Liver (tissue), 9 donors: ENCODE results near the gene FGL2. TPM values are rescaled to one million over a fixed set of nuclear protein-coding genes. Genes with fewer than 3 reads are reported as not detected.

Experiments used
- DNase-seq: peaks from one replicate; pipeline ENCODE4 v3.0.0-alpha.2; 2017; ENCODE audit warnings: low spot score
- H3K27ac ChIP-seq, 2 donors: one replicate each; pipeline ENCODE4 v1.7.0; 2013; ENCODE audit warnings: inconsistent platforms in 2 of 2, low read length in 2 of 2, control low read depth in 1 of 2, low read depth in 1 of 2, mild to moderate bottlenecking in 1 of 2
- H3K27me3 ChIP-seq, 4 donors: one replicate each; pipeline versions ENCODE4 v1.6.1 to v1.7.0; 2013; ENCODE audit warnings: low read length in 3 of 4, inconsistent platforms in 1 of 4, mild to moderate bottlenecking in 1 of 4, moderate library complexity in 1 of 4; ENCODE audit not compliant: control insufficient read depth in 4 of 4, insufficient read depth in 4 of 4
- H3K36me3 ChIP-seq, 4 donors: one replicate each; pipeline versions ENCODE4 v1.6.1 to v1.7.0; 2013; ENCODE audit warnings: low read length in 3 of 4, mild to moderate bottlenecking in 3 of 4, low read depth in 1 of 4, moderate library complexity in 1 of 4; ENCODE audit not compliant: control insufficient read depth in 4 of 4, insufficient read depth in 3 of 4
- H3K4me1 ChIP-seq, 4 donors: one replicate each; pipeline versions ENCODE4 v1.6.1 to v1.7.0; 2013; ENCODE audit warnings: low read length in 3 of 4, mild to moderate bottlenecking in 3 of 4, moderate library complexity in 1 of 4; ENCODE audit not compliant: control insufficient read depth in 4 of 4, insufficient read depth in 4 of 4
- H3K4me3 ChIP-seq, 3 donors: one replicate each; pipeline versions ENCODE4 v1.6.1 to v1.7.0; 2013; ENCODE audit warnings: low read length in 3 of 3, control low read depth in 1 of 3, low read depth in 1 of 3, mild to moderate bottlenecking in 1 of 3
- H3K9ac ChIP-seq, 2 donors: one replicate each; pipeline ENCODE4 v1.7.0; 2013; ENCODE audit warnings: low read length in 2 of 2, mild to moderate bottlenecking in 2 of 2, moderate library complexity in 2 of 2, control low read depth in 1 of 2, low read depth in 1 of 2
- H3K9me3 ChIP-seq, 4 donors: one replicate each; pipeline versions ENCODE4 v1.6.1 to v1.7.0; 2013; ENCODE audit warnings: low read length in 3 of 4; ENCODE audit not compliant: control insufficient read depth in 4 of 4
- ATF3 ChIP-seq: IDR thresholded peaks from 2 replicates; pipeline ENCODE4 v1.6.1; 2016; ENCODE audit warnings: antibody characterized with exemption
- CTCF ChIP-seq: fragments of 150-350 bp; IDR thresholded peaks from 2 replicates; pipeline ENCODE4 v1.5.1; 2017; ENCODE audit warnings: improper control_type of control experiment, low read depth, low read length; ENCODE audit not compliant: missing input control
- EGR1 ChIP-seq, 2 donors: IDR thresholded peaks; 2 replicates each; pipeline ENCODE4 v1.6.1; 2016 to 2018; ENCODE audit warnings: antibody characterized with exemption in 2 of 2, low read depth in 2 of 2
- FOXA1 ChIP-seq: IDR thresholded peaks from 2 replicates; pipeline ENCODE4 v1.6.1; 2016; ENCODE audit warnings: antibody characterized with exemption
- FOXA2 ChIP-seq: IDR thresholded peaks from 2 replicates; pipeline ENCODE4 v1.6.1; 2016; ENCODE audit warnings: antibody characterized with exemption
- GABPA ChIP-seq, 2 donors: IDR thresholded peaks in 1 of 2; conservative IDR thresholded peaks in 1 of 2; 2 replicates each; pipeline ENCODE4 v1.6.1; 2016; ENCODE audit warnings: antibody characterized with exemption in 2 of 2, mild to moderate bottlenecking in 1 of 2, moderate library complexity in 1 of 2
- HNF4A ChIP-seq, 2 donors: conservative IDR thresholded peaks; 2 replicates each; pipeline ENCODE4 v1.6.1; 2016; ENCODE audit warnings: antibody characterized with exemption in 2 of 2, mild to moderate bottlenecking in 2 of 2
- HNF4G ChIP-seq: IDR thresholded peaks from 2 replicates; pipeline ENCODE4 v1.6.1; 2016; ENCODE audit warnings: antibody characterized with exemption
- JUND ChIP-seq, 2 donors: IDR thresholded peaks; 2 replicates each; pipeline ENCODE4 v1.6.1; 2016; ENCODE audit warnings: antibody characterized with exemption in 2 of 2
- MAX ChIP-seq: IDR thresholded peaks from 2 replicates; pipeline ENCODE4 v1.6.1; 2016; ENCODE audit warnings: antibody characterized with exemption
- NR2F2 ChIP-seq: IDR thresholded peaks from 2 replicates; pipeline ENCODE4 v1.6.1; 2016; ENCODE audit warnings: antibody characterized with exemption
- RAD21 ChIP-seq, 2 donors: IDR thresholded peaks; 2 replicates each; pipeline ENCODE4 v1.6.1; 2016; ENCODE audit warnings: antibody characterized with exemption in 2 of 2, mild to moderate bottlenecking in 2 of 2
- REST ChIP-seq: IDR thresholded peaks from 2 replicates; pipeline ENCODE4 v1.6.1; 2016; ENCODE audit warnings: antibody characterized with exemption, mild to moderate bottlenecking
- RXRA ChIP-seq, 2 donors: IDR thresholded peaks; 2 replicates each; pipeline ENCODE4 v1.6.1; 2017 to 2018; ENCODE audit warnings: antibody characterized with exemption in 2 of 2, mild to moderate bottlenecking in 1 of 2
- SP1 ChIP-seq: IDR thresholded peaks from 2 replicates; pipeline ENCODE4 v1.6.1; 2018; ENCODE audit warnings: antibody characterized with exemption, mild to moderate bottlenecking
- YY1 ChIP-seq: IDR thresholded peaks from 2 replicates; pipeline ENCODE4 v1.6.1; 2016; ENCODE audit warnings: antibody characterized with exemption, mild to moderate bottlenecking
- WGBS: extraction: QIAGEN DNeasy Blood & Tissue Kit; methylation state at CpG from one replicate; pipeline ENCODE4 v1.1.7; 2013; 5-methylcytosine and 5-hydroxymethylcytosine counted together
- polyA plus RNA-seq, 2 donors: library from polyadenylated mRNA; stranded (reverse) in 1 of 2; unstranded in 1 of 2; fragments of 200-250 nt in 1 of 2; fragments of >200 nt in 1 of 2; fragmentation: Nextera tagmentation in 1 of 2; extraction: Ambion mirVana in 1 of 2; gene quantifications; one replicate each; pipeline versions ENCODE4 v1.2.1 to v1.2.3, GENCODE V29; 2013 to 2015
- total RNA-seq, 2 donors: library from RNA; depleted of rRNA; stranded (reverse); fragments of >200 nt; gene quantifications; one replicate each; pipeline ENCODE4 v1.2.3, GENCODE V29; 2014
- donor health status: healthy.
- donor health status: healthy.
- donor health status: healthy.
- donor health status: healthy.
- donor health status: healthy.

Gene FGL2
- total RNA-seq (10 to 100 TPM; 19.1 to 21.7 TPM), polyA plus RNA-seq (1 to 10 TPM; 2.7 to 8.1 TPM)

GRCh38 chr7:77199013-77199966 is at the start of gene FGL2:
FGL2 (minus strand) TSS chr7:77199819; CDS start chr7:77199793, 26 bp downstream.
- no peaks in the 10 kb centered on the region for H3K36me3 ChIP-seq

GRCh38 chr7:77248154-77248553 is 48.5 kb upstream of the FGL2 start:
- no peaks in the 10 kb centered on the region for H3K9me3 ChIP-seq
- H3K27me3 ChIP-seq, result no peaks in the 10 kb centered on the region
- no peak overlapping the region for H3K27ac ChIP-seq
- peaks cover 0 to 13% (median 2%) of the 10 kb centered on the region in 4 donors for H3K4me1 ChIP-seq
- H3K36me3 ChIP-seq, result no peaks in the 10 kb centered on the region
- no peak overlapping the region for H3K4me3 ChIP-seq
- DNase-seq, result no peak
- no peak overlapping the region for H3K9ac ChIP-seq
- TF ChIP-seq EGR1 (IDR thresholded peaks at IDR 0.05; ENCODE audit: low read depth in 2 of 2), result no peak
- no peak for TF ChIP-seq FOXA2
- no peak for TF ChIP-seq JUND (IDR thresholded peaks at IDR 0.05)
- TF ChIP-seq MAX, result no peak
- TF ChIP-seq CTCF, result no peak
- no peak for TF ChIP-seq SP1
- TF ChIP-seq HNF4G, result no peak
- no peak for TF ChIP-seq GABPA (IDR thresholded peaks at IDR 0.05 in 1 of 2, conservative IDR thresholded peaks at IDR 0.05 in 1 of 2)
- WGBS, result 81% methylated on average over 3 of the region's 3 CpGs

More at GRCh38 chr7:77199013-77199966, at the start of gene FGL2:
- TF ChIP-seq SP1 (no peak), MAX (no peak), RAD21 (IDR thresholded peaks at IDR 0.05) (peak; percentile 6 to 33), EGR1 (IDR thresholded peaks at IDR 0.05; ENCODE audit: low read depth in 2 of 2) (no peak)
- no peak for DNase-seq
- WGBS, result 37% methylated on average over 15 of the region's 15 CpGs
- peaks cover 1 to 16% (median 10%) of the 10 kb centered on the region in 4 donors for H3K4me1 ChIP-seq
- H3K9me3 ChIP-seq, result no peaks in the 10 kb centered on the region
- peak within 1 kb of the TSS; percentile 50 to 79 for H3K9ac ChIP-seq
- no peaks in the 10 kb centered on the region for H3K27me3 ChIP-seq
- peak within 1 kb of the TSS; percentile 33 to 50 (median 40) for H3K4me3 ChIP-seq
- peak within 1 kb of the TSS; percentile 11 to 63 for H3K27ac ChIP-seq

GRCh38 chr7:77247206-77247850 is 47.7 kb upstream of the FGL2 start:
- WGBS, result 34% methylated on average over 3 of the region's 3 CpGs
- no peak overlapping the region for H3K27ac ChIP-seq
- TF ChIP-seq SP1 (no peak), MAX (no peak), ATF3 (no peak), EGR1 (IDR thresholded peaks at IDR 0.05; ENCODE audit: low read depth in 2 of 2) (no peak), RAD21 (IDR thresholded peaks at IDR 0.05) (peak; percentile 96 to 98), YY1 (peak; percentile 92), REST (no peak), NR2F2 (no peak), FOXA1 (no peak), JUND (IDR thresholded peaks at IDR 0.05) (no peak), HNF4A (conservative IDR thresholded peaks at IDR 0.05) (no peak), GABPA (IDR thresholded peaks at IDR 0.05 in 1 of 2, conservative IDR thresholded peaks at IDR 0.05 in 1 of 2) (no peak), RXRA (IDR thresholded peaks at IDR 0.05) (peak in 1 of 2 donors; percentile 13), FOXA2 (no peak)

More at GRCh38 chr7:77247206-77247850, 47.7 kb upstream of the FGL2 start:
- no peaks in the 10 kb centered on the region for H3K9me3 ChIP-seq
- no peaks in the 10 kb centered on the region for H3K27me3 ChIP-seq
- no peaks in the 10 kb centered on the region for H3K36me3 ChIP-seq
- DNase-seq, result peak; percentile 78
- no peak overlapping the region for H3K4me3 ChIP-seq
- H3K9ac ChIP-seq, result no peak overlapping the region
- peaks cover 0 to 13% (median 2%) of the 10 kb centered on the region in 4 donors for H3K4me1 ChIP-seq
